GM12878 (cell line): ENCODE measurements around the gene HNRNPLL. TPM values are rescaled to one million over a fixed set of nuclear protein-coding genes. Genes with fewer than 3 reads are reported as not detected.

Experiments
- ATAC-seq: fragments of 200-7000 bp; cut with Tn5 transposase; 3 replicates; pipeline ENCODE4 v1.9.1; 2020; ENCODE audit warnings: mild to moderate bottlenecking, moderate library complexity
- BruUV-seq: library from RNA; stranded (reverse); fragments of 400-500 nt; replicated peaks from 2 replicates; lab custom pipeline; 2021; lab: Mats Ljungman, UMichigan
- CTCF ChIA-PET: fragments of 300-600 bp; sonication (Branson Sonifier 250); formaldehyde crosslinking; extraction: SDS; loops from one replicate; lab custom pipeline; 2021; ENCODE audit warnings: inconsistent platforms; lab: Yijun Ruan, JAX
- POLR2A ChIA-PET: fragments of 350-600 bp; formaldehyde crosslinking; extraction: SDS; loops from one replicate; lab custom pipeline; 2021; ENCODE audit warnings: inconsistent platforms; lab: Charles Lee
- RAD21 ChIA-PET: fragments of 300-600 bp; sonication (Branson Sonifier 250); formaldehyde crosslinking; loops from one replicate; lab custom pipeline; 2023; ENCODE audit warnings: antibody characterized with exemption; ENCODE audit not compliant: unreplicated experiment; lab: Charles Lee
- SMC1A ChIA-PET: fragments of 300-600 bp; sonication (Branson Sonifier 250); formaldehyde crosslinking; loops from one replicate; lab custom pipeline; 2023; ENCODE audit not compliant: unreplicated experiment, uncharacterized antibody; lab: Charles Lee
- DNase-seq: peaks from one replicate; pipeline ENCODE4 v3.0.0-alpha.2; 2011; ENCODE audit warnings: low read depth, low spot score
- FAIRE-seq: peaks from 3 replicates; lab custom pipeline; 2011; peaks lifted over from hg19 to GRCh38; lab: Jason Lieb, UNC
- H2AFZ ChIP-seq: 2 replicates; pipeline ENCODE4 v1.6.0; 2011; ENCODE audit warnings: low read depth, low read length, control low read depth; ENCODE audit not compliant: control insufficient read depth
- H3K27ac ChIP-seq: 2 replicates; pipeline ENCODE4 v1.5.1; 2011; ENCODE audit warnings: control low read depth; ENCODE audit not compliant: control insufficient read depth, insufficient read depth
- H3K27me3 ChIP-seq, 2 experiments: replicated peaks in 1 of 2; 2 replicates each; pipeline versions ENCODE4 v1.6.0 to v1.6.1; 2011; ENCODE audit warnings: low read length in 1 of 2; ENCODE audit not compliant: control insufficient read depth in 2 of 2, insufficient read depth in 2 of 2
- H3K36me3 ChIP-seq, 2 experiments: 2 replicates each; pipeline ENCODE4 v1.5.1; 2011; ENCODE audit warnings: low read length in 1 of 2; ENCODE audit not compliant: control insufficient read depth in 2 of 2, insufficient read depth in 2 of 2
- H3K4me1 ChIP-seq: 2 replicates; pipeline ENCODE4 v1.6.1; 2011; ENCODE audit warnings: mild to moderate bottlenecking, low read length, moderate library complexity, mixed read lengths; ENCODE audit not compliant: control insufficient read depth, insufficient read depth
- H3K4me2 ChIP-seq: 2 replicates; pipeline ENCODE4 v1.6.0; 2011; ENCODE audit warnings: control low read depth; ENCODE audit not compliant: control insufficient read depth, insufficient read depth
- H3K4me3 ChIP-seq: fragments of 200-600 bp; sonication (generic); 2 replicates; pipeline ENCODE4 v1.5.1; 2016
- H3K79me2 ChIP-seq: 2 replicates; pipeline ENCODE4 v1.6.0; 2011; ENCODE audit warnings: low read length; ENCODE audit not compliant: control insufficient read depth, insufficient read depth
- H3K9ac ChIP-seq: 2 replicates; pipeline ENCODE4 v1.8.0; 2011; ENCODE audit warnings: low read length, control low read depth, mixed read lengths; ENCODE audit not compliant: control insufficient read depth, insufficient read depth
- H3K9me3 ChIP-seq: replicated peaks from 3 replicates; pipeline ENCODE4 v1.5.1; 2011; ENCODE audit warnings: mild to moderate bottlenecking, low read length; ENCODE audit not compliant: control insufficient read depth, insufficient read depth
- H4K20me1 ChIP-seq: 2 replicates; pipeline ENCODE4 v1.6.0; 2011; ENCODE audit not compliant: control insufficient read depth, insufficient read depth
- E2F4 ChIP-seq: IDR thresholded peaks from 2 replicates; pipeline ENCODE4 v1.6.1; 2012; ENCODE audit warnings: low read depth, low read length, improper control_type of control experiment
- TBL1XR1 ChIP-seq: IDR thresholded peaks from 2 replicates; pipeline ENCODE4 v1.6.1; 2012; ENCODE audit warnings: low read depth, low read length, improper control_type of control experiment
- WRNIP1 ChIP-seq: IDR thresholded peaks from 2 replicates; pipeline ENCODE4 v1.6.1; 2011; ENCODE audit warnings: low read depth, low read length, improper control_type of control experiment, borderline replicate concordance
- ZNF207 ChIP-seq: fragments of 450-650 bp; IDR thresholded peaks from 2 replicates; pipeline ENCODE4 v1.6.1; 2014; ENCODE audit warnings: antibody characterized with exemption, mild to moderate bottlenecking, borderline replicate concordance
- in situ Hi-C: fragments of 300-500 bp; cut with MboI; formaldehyde crosslinking; loops from 9 replicates; pipeline ENCODE4 v1.14.3; 2018; ENCODE audit warnings: mixed read lengths
- intact Hi-C: fragments of 100-400 bp; cut with micrococcal nuclease; formaldehyde crosslinking; loops from one replicate; pipeline ENCODE4 v1.14.2; 2022; ENCODE audit not compliant: unreplicated experiment
- polyA plus RNA-seq, 11 experiments: library from polyadenylated mRNA; depleted of rRNA in 4 of 11; unstranded in 6 of 11; stranded (reverse) in 5 of 11; fragments of >200 nt; fragmentation: Nextera tagmentation in 4 of 11; fragmentation: Illumina TruSeq in 1 of 11; extraction: Ambion mirVana in 4 of 11; extraction: Trizol in 1 of 11; gene quantifications; 1 replicate in 1 of 11; 2 replicates in 10 of 11; pipeline versions ENCODE4 v1.2.1 to v1.2.3, GENCODE V29; 2011 to 2016; ENCODE audit warnings: inconsistent platforms in 2 of 11, missing spikeins in 2 of 11, low read depth in 1 of 11
- total RNA-seq, 4 experiments: library from RNA; depleted of rRNA in 3 of 4; stranded (reverse); fragments of >200 nt in 3 of 4; fragmentation: Illumina TruSeq in 1 of 4; extraction: Trizol in 1 of 4; gene quantifications; 2 replicates each; pipeline versions ENCODE4 v1.2.1 to v1.2.3, GENCODE V29; 2013 to 2021
- TF ChIP-seq, protein P1 (sequence below): fragments of 450-650 bp; IDR thresholded peaks from 2 replicates; pipeline ENCODE4 v1.6.1; 2017; ENCODE audit warnings: mild to moderate bottlenecking, moderate library complexity
- TF ChIP-seq, protein P2 (sequence below): IDR thresholded peaks from 2 replicates; pipeline ENCODE4 v1.6.1; 2012; ENCODE audit warnings: low read depth, low read length, improper control_type of control experiment
- TF ChIP-seq, protein P3 (sequence below): fragments of 450-650 bp; IDR thresholded peaks from 2 replicates; pipeline ENCODE4 v1.6.1; 2017; ENCODE audit warnings: low read depth, mild to moderate bottlenecking, moderate library complexity
- TF ChIP-seq, protein P4 (sequence below): IDR thresholded peaks from 2 replicates; pipeline ENCODE4 v1.6.1; 2011; ENCODE audit warnings: low read depth, low read length, improper control_type of control experiment, borderline replicate concordance

Gene HNRNPLL
- total and polyA plus RNA-seq, 10 of the 15 experiments (the other 5 are each of a cell fraction or from before 2014, with no cell fraction given): 0.98 to 27.1 (median 2.9) TPM

DNA sequence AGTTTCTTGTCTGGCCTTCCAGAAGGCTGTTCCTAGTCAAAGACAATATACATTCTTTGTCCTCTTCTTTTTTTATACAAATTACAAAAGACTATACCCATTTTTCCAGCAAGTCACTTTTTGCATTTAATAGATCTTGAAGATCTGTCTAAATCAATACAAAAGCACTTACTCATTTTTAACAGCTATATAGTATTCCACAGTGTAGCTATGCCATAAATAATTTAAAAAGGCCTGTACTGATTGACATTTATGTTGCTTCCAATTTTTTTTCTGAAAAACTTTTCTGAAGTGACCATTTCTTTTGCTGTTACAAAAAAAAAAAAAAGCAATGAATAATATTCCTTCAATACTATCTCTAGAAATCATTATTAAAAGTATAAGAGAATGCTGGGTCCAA lies 30.3 kb upstream of the HNRNPLL start:
- CTCF ChIA-PET: interaction anchor here (1.4 kb wide), 1 partner anchor 31 kb away, joined by 4 read pairs; no protein-coding TSS in a partner anchor
- no peak overlapping the region for H3K27ac ChIP-seq
- no peak overlapping the region for H2AFZ ChIP-seq
- SMC1A ChIA-PET: interaction anchor here (0.7 to 3.2 kb wide), 2 partner anchors 11 to 20 kb away, joined by 3 to 13 read pairs; no protein-coding TSS in a partner anchor
- DNase-seq: no peak
- H3K4me3 ChIP-seq: no peak overlapping the region
- TF ChIP-seq WRNIP1 (no peak), ZNF207 (no peak), TBL1XR1 (no peak), E2F4 (no peak)
- TF ChIP-seq, protein P1, sequence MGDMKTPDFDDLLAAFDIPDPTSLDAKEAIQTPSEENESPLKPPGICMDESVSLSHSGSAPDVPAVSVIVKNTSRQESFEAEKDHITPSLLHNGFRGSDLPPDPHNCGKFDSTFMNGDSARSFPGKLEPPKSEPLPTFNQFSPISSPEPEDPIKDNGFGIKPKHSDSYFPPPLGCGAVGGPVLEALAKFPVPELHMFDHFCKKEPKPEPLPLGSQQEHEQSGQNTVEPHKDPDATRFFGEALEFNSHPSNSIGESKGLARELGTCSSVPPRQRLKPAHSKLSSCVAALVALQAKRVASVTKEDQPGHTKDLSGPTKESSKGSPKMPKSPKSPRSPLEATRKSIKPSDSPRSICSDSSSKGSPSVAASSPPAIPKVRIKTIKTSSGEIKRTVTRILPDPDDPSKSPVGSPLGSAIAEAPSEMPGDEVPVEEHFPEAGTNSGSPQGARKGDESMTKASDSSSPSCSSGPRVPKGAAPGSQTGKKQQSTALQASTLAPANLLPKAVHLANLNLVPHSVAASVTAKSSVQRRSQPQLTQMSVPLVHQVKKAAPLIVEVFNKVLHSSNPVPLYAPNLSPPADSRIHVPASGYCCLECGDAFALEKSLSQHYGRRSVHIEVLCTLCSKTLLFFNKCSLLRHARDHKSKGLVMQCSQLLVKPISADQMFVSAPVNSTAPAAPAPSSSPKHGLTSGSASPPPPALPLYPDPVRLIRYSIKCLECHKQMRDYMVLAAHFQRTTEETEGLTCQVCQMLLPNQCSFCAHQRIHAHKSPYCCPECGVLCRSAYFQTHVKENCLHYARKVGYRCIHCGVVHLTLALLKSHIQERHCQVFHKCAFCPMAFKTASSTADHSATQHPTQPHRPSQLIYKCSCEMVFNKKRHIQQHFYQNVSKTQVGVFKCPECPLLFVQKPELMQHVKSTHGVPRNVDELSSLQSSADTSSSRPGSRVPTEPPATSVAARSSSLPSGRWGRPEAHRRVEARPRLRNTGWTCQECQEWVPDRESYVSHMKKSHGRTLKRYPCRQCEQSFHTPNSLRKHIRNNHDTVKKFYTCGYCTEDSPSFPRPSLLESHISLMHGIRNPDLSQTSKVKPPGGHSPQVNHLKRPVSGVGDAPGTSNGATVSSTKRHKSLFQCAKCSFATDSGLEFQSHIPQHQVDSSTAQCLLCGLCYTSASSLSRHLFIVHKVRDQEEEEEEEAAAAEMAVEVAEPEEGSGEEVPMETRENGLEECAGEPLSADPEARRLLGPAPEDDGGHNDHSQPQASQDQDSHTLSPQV: no peak
- TF ChIP-seq, protein P2, sequence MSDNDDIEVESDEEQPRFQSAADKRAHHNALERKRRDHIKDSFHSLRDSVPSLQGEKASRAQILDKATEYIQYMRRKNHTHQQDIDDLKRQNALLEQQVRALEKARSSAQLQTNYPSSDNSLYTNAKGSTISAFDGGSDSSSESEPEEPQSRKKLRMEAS: no peak
- TF ChIP-seq, protein P3, sequence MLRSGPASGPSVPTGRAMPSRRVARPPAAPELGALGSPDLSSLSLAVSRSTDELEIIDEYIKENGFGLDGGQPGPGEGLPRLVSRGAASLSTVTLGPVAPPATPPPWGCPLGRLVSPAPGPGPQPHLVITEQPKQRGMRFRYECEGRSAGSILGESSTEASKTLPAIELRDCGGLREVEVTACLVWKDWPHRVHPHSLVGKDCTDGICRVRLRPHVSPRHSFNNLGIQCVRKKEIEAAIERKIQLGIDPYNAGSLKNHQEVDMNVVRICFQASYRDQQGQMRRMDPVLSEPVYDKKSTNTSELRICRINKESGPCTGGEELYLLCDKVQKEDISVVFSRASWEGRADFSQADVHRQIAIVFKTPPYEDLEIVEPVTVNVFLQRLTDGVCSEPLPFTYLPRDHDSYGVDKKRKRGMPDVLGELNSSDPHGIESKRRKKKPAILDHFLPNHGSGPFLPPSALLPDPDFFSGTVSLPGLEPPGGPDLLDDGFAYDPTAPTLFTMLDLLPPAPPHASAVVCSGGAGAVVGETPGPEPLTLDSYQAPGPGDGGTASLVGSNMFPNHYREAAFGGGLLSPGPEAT: no peak
- TF ChIP-seq, protein P4, sequence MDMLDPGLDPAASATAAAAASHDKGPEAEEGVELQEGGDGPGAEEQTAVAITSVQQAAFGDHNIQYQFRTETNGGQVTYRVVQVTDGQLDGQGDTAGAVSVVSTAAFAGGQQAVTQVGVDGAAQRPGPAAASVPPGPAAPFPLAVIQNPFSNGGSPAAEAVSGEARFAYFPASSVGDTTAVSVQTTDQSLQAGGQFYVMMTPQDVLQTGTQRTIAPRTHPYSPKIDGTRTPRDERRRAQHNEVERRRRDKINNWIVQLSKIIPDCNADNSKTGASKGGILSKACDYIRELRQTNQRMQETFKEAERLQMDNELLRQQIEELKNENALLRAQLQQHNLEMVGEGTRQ: no peak
- TF ChIP-seq, all 136 proteins: peak for 0
- BruUV-seq: no TSS peak
- Histone ChIP-seq H3K27me3 (no peaks in the 10 kb centered on the region), H3K79me2 (no peaks in the 10 kb centered on the region), H4K20me1 (no peaks in the 10 kb centered on the region), H3K9me3 (peaks cover 3% of the 10 kb centered on the region; the same call in 2 of the 3 replicates), H3K4me2 (no peak overlapping the region), H3K36me3 (no peaks in the 10 kb centered on the region), H3K4me1 (peaks cover 24% of the 10 kb centered on the region), H3K9ac (no peak overlapping the region)
- in situ Hi-C loops: no loop called here
- ChIA-PET RAD21 (no interaction called here), POLR2A (interaction anchor here (0.6 to 1.5 kb wide), 4 partner anchors 13 to 34 kb away, joined by 3 to 7 read pairs (median 5); no protein-coding TSS in a partner anchor)
- FAIRE-seq (no peak), ATAC-seq (no peak)
- intact Hi-C loops: no loop called here
